DND-41 (cell line): ENCODE measurements around the gene NME7.

Experiments used
- ATAC-seq: fragments of 200-7000 bp; cut with Tn5 transposase; 3 replicates; pipeline ENCODE4 v1.9.1; 2021; ENCODE audit warnings: low read depth; ENCODE audit not compliant: insufficient read depth
- DNase-seq: peaks from one replicate; pipeline ENCODE4 v3.0.0-alpha.2; 2020
- H2AFZ ChIP-seq: 2 replicates; pipeline ENCODE4 v1.6.0; 2012; ENCODE audit warnings: low read depth, low read length
- H3K27ac ChIP-seq: 2 replicates; pipeline ENCODE4 v1.5.1; 2012; ENCODE audit warnings: low read length, inconsistent platforms
- H3K27me3 ChIP-seq: fragments of 200-600 bp; sonication (generic); 2 replicates; pipeline ENCODE4 v1.6.0; 2012; ENCODE audit warnings: low read length, mild to moderate bottlenecking, inconsistent platforms; ENCODE audit not compliant: insufficient read depth, poor library complexity
- H3K36me3 ChIP-seq: 2 replicates; pipeline ENCODE4 v1.5.1; 2012; ENCODE audit warnings: low read length, inconsistent platforms; ENCODE audit not compliant: insufficient read depth
- H3K4me1 ChIP-seq: 2 replicates; pipeline ENCODE4 v1.5.1; 2012; ENCODE audit warnings: mild to moderate bottlenecking, low read length; ENCODE audit not compliant: insufficient read depth
- H3K4me2 ChIP-seq: 2 replicates; pipeline ENCODE4 v1.6.0; 2012; ENCODE audit warnings: mild to moderate bottlenecking, moderate library complexity, low read length, inconsistent platforms; ENCODE audit not compliant: insufficient read depth
- H3K4me3 ChIP-seq, 2 experiments: fragments of 200-600 bp in 1 of 2; shearing (Covaris generic) in 1 of 2; 2 replicates each; pipeline ENCODE4 v1.5.1; 2012 to 2016; ENCODE audit warnings: inconsistent platforms in 2 of 2, low read length in 2 of 2, mild to moderate bottlenecking in 2 of 2, low read depth in 1 of 2, moderate library complexity in 1 of 2
- H3K79me2 ChIP-seq: 2 replicates; pipeline ENCODE4 v1.6.0; 2012; ENCODE audit warnings: low read length, inconsistent platforms; ENCODE audit not compliant: insufficient read depth
- H3K9ac ChIP-seq: 2 replicates; pipeline ENCODE4 v1.6.0; 2012; ENCODE audit warnings: low read depth, mild to moderate bottlenecking, inconsistent platforms, low read length, moderate library complexity
- H3K9me3 ChIP-seq: 2 replicates; pipeline ENCODE4 v1.5.1; 2012; ENCODE audit warnings: low read length, moderate library complexity, mild to moderate bottlenecking, inconsistent platforms; ENCODE audit not compliant: insufficient read depth, severe bottlenecking
- H4K20me1 ChIP-seq: 2 replicates; pipeline ENCODE4 v1.6.0; 2012; ENCODE audit warnings: low read length; ENCODE audit not compliant: insufficient read depth
- CTCF ChIP-seq: IDR thresholded peaks from 2 replicates; pipeline ENCODE4 v1.5.1; 2012; ENCODE audit warnings: borderline replicate concordance, low read length, moderate library complexity, mild to moderate bottlenecking; ENCODE audit not compliant: poor library complexity, severe bottlenecking; ENCODE audit errors: extremely low read depth
- EZH2 ChIP-seq: IDR thresholded peaks from 3 replicates; pipeline ENCODE4 v1.6.1; 2012; ENCODE audit warnings: borderline replicate concordance, low read depth, mild to moderate bottlenecking, moderate library complexity, low read length, inconsistent platforms; ENCODE audit not compliant: severe bottlenecking

Gene NME7

GRCh38 chr1:169361281-169361680 is 6.3 kb downstream of the NME7 start:
- Histone ChIP-seq H4K20me1 (no peaks in the 10 kb centered on the region), H3K27ac (no peak overlapping the region), H3K27me3 (no peaks in the 10 kb centered on the region), H3K4me2 (no peak overlapping the region), H3K79me2 (peaks cover 5% of the 10 kb centered on the region), H3K4me3 (no peak overlapping the region), H3K36me3 (no peaks in the 10 kb centered on the region), H2AFZ (no peak overlapping the region), H3K4me1 (peaks cover 5% of the 10 kb centered on the region; the same call in 1 of the 2 replicates), H3K9ac (no peak overlapping the region), H3K9me3 (peaks cover 8% of the 10 kb centered on the region)
- DNase-seq (no peak), ATAC-seq (no peak)
- no peak for TF ChIP-seq CTCF
- no peak for TF ChIP-seq EZH2

GRCh38 chr1:169360415-169360814 is 7.2 kb downstream of the NME7 start:
- Histone ChIP-seq H3K27me3 (no peaks in the 10 kb centered on the region), H3K36me3 (no peaks in the 10 kb centered on the region), H3K79me2 (peaks cover 5% of the 10 kb centered on the region), H3K9ac (no peak overlapping the region), H4K20me1 (no peaks in the 10 kb centered on the region), H3K4me1 (no peaks in the 10 kb centered on the region), H3K9me3 (peaks cover 7% of the 10 kb centered on the region), H2AFZ (no peak overlapping the region), H3K4me3 (no peak overlapping the region), H3K27ac (no peak overlapping the region), H3K4me2 (no peak overlapping the region)
- DNase-seq, result no peak
- ATAC-seq, result no peak
- TF ChIP-seq EZH2 (no peak), CTCF (no peak)

- H3K27me3 ChIP-seq, result no peaks in the 10 kb centered on the region
- no peaks in the 10 kb centered on the region for H3K4me1 ChIP-seq
- TF ChIP-seq CTCF, result peak; percentile 87
- no peak for TF ChIP-seq EZH2
- H3K9me3 ChIP-seq, result no peaks in the 10 kb centered on the region
- H3K4me3 ChIP-seq, result no peak overlapping the region
- no peak overlapping the region for H3K9ac ChIP-seq
- no peaks in the 10 kb centered on the region for H4K20me1 ChIP-seq
- H3K4me2 ChIP-seq, result no peak overlapping the region
- no peak overlapping the region for H3K27ac ChIP-seq
- no peaks in the 10 kb centered on the region for H3K36me3 ChIP-seq
- ATAC-seq (peak; percentile 56; the same call in 1 of the 3 replicates), DNase-seq (peak; percentile 32)
- no peak overlapping the region for H2AFZ ChIP-seq
- H3K79me2 ChIP-seq, result no peaks in the 10 kb centered on the region
These were observed 19.1 kb downstream of the NME7 start for GRCh38 chr1:169348383-169349036.
